Measurements from ENCODE around the gene INA. TPM values are rescaled to one million over a fixed set of nuclear protein-coding genes. Genes with fewer than 3 reads are reported as not detected.

The INA gene
- total and polyA plus RNA-seq, 2 donors (not counting 3 experiments of a cell fraction or from before 2014, with no cell fraction given) = 0.25 to 0.40 TPM

DNA sequence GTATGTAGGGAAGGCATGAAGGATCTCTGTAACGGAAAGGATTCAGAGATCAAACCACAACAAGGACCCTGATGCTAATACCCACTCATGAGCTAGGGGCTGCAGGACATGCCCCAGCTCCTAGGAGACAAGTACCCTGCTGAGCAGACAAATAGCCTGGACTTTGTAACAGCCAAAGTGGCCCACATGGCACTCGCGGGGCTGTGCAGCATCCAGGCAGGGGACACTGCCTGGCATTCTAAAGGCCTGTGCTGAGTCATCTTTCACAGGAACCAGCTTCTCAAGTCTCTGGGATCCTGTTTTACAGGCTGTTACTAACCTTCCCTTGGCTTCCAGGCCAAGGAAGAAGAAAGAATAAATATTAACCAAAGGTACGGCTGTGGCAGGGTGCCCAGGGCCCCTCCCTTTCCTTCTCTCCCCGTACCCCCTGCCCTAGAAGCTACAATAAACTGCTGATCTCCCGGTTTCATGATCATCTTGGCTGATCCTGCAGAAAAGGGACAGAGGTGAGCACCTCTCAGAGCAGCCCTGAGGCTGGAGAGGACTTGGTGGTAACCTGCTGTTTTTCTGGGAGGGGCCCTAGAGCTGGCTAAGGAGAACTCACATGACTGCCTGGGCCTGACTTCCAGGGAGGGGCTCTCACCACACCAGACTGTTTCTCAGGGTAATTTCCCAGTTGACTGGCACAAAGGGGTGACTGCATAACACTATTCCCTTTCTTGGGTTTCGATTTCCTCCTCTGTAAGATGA lies 35.5 kb upstream of the INA start:
- Histone ChIP-seq H3K4me3 (replicated peaks in 1 of 3; ENCODE audit: insufficient read depth in 1 of 3, low read depth in 1 of 3, low read length in 3 of 3) (no peak overlapping the region), H2AFZ (ENCODE audit: low read depth, low read length) (peak overlapping the region; percentile 82), H3K79me2 (ENCODE audit: control insufficient read depth, insufficient read depth, low read length) (no peaks in the 10 kb centered on the region), H3K27me3 (ENCODE audit: control insufficient read depth in 2 of 2, insufficient read depth in 2 of 2, low read length in 2 of 2) (no peaks in the 10 kb centered on the region), H3K4me2 (ENCODE audit: insufficient read depth, low read length) (no peak overlapping the region), H3K9me3 (replicated peaks; ENCODE audit: control insufficient read depth, insufficient read depth, low read length) (no peaks in the 10 kb centered on the region), H3K9ac (replicated peaks; ENCODE audit: extremely low read depth, insufficient read depth, low read length) (peak overlapping the region; percentile 30), H3K27ac (ENCODE audit: insufficient read depth, low read depth, low read length) (peak overlapping the region; percentile 21), H4K20me1 (replicated peaks; ENCODE audit: control insufficient read depth, extremely low read depth, insufficient read depth, low read length) (no peaks in the 10 kb centered on the region), H3K4me1 (ENCODE audit: control insufficient read depth, extremely low read depth, insufficient read depth, low read length) (peaks cover 13% of the 10 kb centered on the region), H3K36me3 (ENCODE audit: control insufficient read depth in 2 of 2, extremely low read depth in 1 of 2, insufficient read depth in 2 of 2, low read length in 2 of 2) (no peaks in the 10 kb centered on the region), H3K9me1 (replicated peaks; ENCODE audit: control insufficient read depth, extremely low read depth, insufficient read depth, low read length) (no peaks in the 10 kb centered on the region)
- POLR2A ChIA-PET = interaction anchor here (2.4 kb wide), 1 partner anchor 10 kb away, joined by 18 read pairs; no protein-coding TSS in a partner anchor
- CTCF ChIA-PET = interaction anchor here (0.8 to 2.3 kb wide), 12 partner anchors 10 to 327 kb away, joined by 3 to 23 read pairs (median 4); partner anchors contain the start of genes CNNM2 and NT5C2
- TF ChIP-seq, protein P1, sequence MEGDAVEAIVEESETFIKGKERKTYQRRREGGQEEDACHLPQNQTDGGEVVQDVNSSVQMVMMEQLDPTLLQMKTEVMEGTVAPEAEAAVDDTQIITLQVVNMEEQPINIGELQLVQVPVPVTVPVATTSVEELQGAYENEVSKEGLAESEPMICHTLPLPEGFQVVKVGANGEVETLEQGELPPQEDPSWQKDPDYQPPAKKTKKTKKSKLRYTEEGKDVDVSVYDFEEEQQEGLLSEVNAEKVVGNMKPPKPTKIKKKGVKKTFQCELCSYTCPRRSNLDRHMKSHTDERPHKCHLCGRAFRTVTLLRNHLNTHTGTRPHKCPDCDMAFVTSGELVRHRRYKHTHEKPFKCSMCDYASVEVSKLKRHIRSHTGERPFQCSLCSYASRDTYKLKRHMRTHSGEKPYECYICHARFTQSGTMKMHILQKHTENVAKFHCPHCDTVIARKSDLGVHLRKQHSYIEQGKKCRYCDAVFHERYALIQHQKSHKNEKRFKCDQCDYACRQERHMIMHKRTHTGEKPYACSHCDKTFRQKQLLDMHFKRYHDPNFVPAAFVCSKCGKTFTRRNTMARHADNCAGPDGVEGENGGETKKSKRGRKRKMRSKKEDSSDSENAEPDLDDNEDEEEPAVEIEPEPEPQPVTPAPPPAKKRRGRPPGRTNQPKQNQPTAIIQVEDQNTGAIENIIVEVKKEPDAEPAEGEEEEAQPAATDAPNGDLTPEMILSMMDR (IDR thresholded peaks at IDR 0.05; ENCODE audit: extremely low read depth in 1 of 2, insufficient read depth in 1 of 2, low read depth in 1 of 2, low read length in 2 of 2) = no peak
- TF ChIP-seq POLR2A (IDR thresholded peaks at IDR 0.05; ENCODE audit: low read depth, low read length) (peak; percentile 16), FOS (IDR thresholded peaks at IDR 0.05; ENCODE audit: borderline replicate concordance, insufficient read depth, low read length) (peak; percentile 68)
- FAIRE-seq = peak; percentile 75
- dilution Hi-C loops (cut with MboI; ENCODE audit: extremely low pct_ligation_motif_present, low sequenced_read_pairs) = no loop called here
- peak; percentile 52 for DNase-seq (ENCODE audit: low read depth, low spot score)
- no TSS peak for BruUV-seq (replicated peaks)
- intact Hi-C loops (cut with micrococcal nuclease) = loop anchor here (1.0 to 5.0 kb wide), 3 partner anchors 10 to 159 kb away; no protein-coding TSS in a partner anchor
